Measurements from ENCODE around the gene CELF2.

CELF2 gene

GRCh38 chr10:11197878-11198277 is 180.2 kb downstream of the CELF2 start:
- no peak for DNase-seq (ENCODE audit: low read depth)
- Histone ChIP-seq H3K4me1 (ENCODE audit: control insufficient read depth, insufficient read depth, low read length) (peaks cover 10% of the 10 kb centered on the region), H3K9me3 (ENCODE audit: control insufficient read depth, low read length) (no peaks in the 10 kb centered on the region), H3K27me3 (replicated peaks; ENCODE audit: control insufficient read depth, insufficient read depth, low read length) (no peaks in the 10 kb centered on the region), H3K4me3 (ENCODE audit: low read length) (peak overlapping the region; percentile 59), H3K36me3 (ENCODE audit: control insufficient read depth, insufficient read depth, low read length, severe bottlenecking) (peaks cover 7% of the 10 kb centered on the region), H3K9ac (ENCODE audit: low read length) (peak overlapping the region; percentile 46)

DNA sequence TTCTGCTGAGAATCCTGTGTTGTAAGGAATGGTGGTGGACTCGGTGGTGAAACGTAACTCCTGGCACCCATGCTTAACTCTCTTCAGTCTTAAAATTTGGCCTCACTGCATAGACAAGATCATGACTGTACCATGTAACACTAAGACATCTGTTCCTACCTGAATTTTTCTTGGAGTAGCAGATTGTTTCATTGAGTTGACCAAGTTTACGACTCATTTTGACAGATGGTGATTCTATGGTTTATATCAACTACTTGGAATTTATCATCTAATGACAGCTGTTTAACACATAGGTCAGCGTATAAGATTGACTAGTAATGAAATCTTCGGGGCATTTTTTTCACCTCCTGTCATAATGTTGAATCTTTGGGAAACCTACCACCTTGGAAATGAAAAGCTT is 184.2 kb downstream of the CELF2 start:
- H3K36me3 ChIP-seq (ENCODE audit: control insufficient read depth, insufficient read depth, low read length, severe bottlenecking) = peaks cover 7% of the 10 kb centered on the region
- H3K9ac ChIP-seq (ENCODE audit: low read length) = no peak overlapping the region
- H3K9me3 ChIP-seq (ENCODE audit: control insufficient read depth, low read length) = no peaks in the 10 kb centered on the region
- H3K27me3 ChIP-seq (replicated peaks; ENCODE audit: control insufficient read depth, insufficient read depth, low read length) = no peaks in the 10 kb centered on the region
- no peak for DNase-seq (ENCODE audit: low read depth)
- H3K4me3 ChIP-seq (ENCODE audit: low read length) = no peak overlapping the region
- H3K4me1 ChIP-seq (ENCODE audit: control insufficient read depth, insufficient read depth, low read length) = peaks cover 10% of the 10 kb centered on the region

- Histone ChIP-seq H3K4me1 (ENCODE audit: control insufficient read depth, insufficient read depth, low read length) (no peaks in the 10 kb centered on the region), H3K9ac (ENCODE audit: low read length) (no peak overlapping the region), H3K36me3 (ENCODE audit: control insufficient read depth, insufficient read depth, low read length, severe bottlenecking) (peaks cover 7% of the 10 kb centered on the region), H3K4me3 (ENCODE audit: low read length) (no peak overlapping the region), H3K27me3 (replicated peaks; ENCODE audit: control insufficient read depth, insufficient read depth, low read length) (no peaks in the 10 kb centered on the region), H3K9me3 (ENCODE audit: control insufficient read depth, low read length) (no peaks in the 10 kb centered on the region)
- DNase-seq (ENCODE audit: low read depth) = no peak
Measured at GRCh38 chr10:11204351-11204942, 186.8 kb downstream of the CELF2 start.

DNA sequence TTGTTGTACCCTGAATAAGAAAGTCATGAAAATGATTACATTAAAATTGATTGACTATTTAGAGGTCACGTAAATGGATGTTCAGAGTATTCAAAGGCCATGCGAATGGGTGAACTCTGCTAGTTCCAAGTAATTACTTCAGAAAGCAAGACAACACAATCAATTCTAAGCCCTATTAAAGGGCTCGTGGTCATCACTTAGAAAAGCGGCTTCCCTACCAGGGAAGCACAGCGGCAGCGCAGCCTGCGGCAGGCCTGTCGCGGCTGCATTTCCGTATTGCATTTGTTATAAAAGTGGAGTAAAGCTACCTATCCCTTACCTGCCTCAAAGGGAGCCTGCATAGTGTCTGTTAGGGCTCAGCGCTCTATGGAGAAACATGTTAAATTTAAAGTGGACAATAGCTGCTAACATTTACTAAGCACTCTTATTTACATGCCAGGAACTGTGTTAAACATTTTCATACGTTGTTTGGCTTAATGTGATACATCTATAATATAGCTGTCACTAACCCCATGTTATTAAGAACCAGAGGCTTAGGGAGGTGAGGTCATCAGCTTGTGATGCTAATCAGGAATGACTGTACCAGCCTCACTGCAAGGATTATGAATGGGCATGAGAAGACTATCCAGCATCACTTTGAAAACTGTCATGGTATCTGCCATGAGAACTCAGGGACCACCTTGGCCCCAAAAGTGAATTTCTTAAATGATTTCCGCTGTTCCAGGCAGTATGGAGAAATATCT is 187.5 kb downstream of the CELF2 start:
- peaks cover 7% of the 10 kb centered on the region for H3K36me3 ChIP-seq (ENCODE audit: control insufficient read depth, insufficient read depth, low read length, severe bottlenecking)
- no peak overlapping the region for H3K4me3 ChIP-seq (ENCODE audit: low read length)
- H3K4me1 ChIP-seq (ENCODE audit: control insufficient read depth, insufficient read depth, low read length) = no peaks in the 10 kb centered on the region
- no peak for DNase-seq (ENCODE audit: low read depth)
- H3K9ac ChIP-seq (ENCODE audit: low read length) = no peak overlapping the region
- no peaks in the 10 kb centered on the region for H3K27me3 ChIP-seq (replicated peaks; ENCODE audit: control insufficient read depth, insufficient read depth, low read length)
- no peaks in the 10 kb centered on the region for H3K9me3 ChIP-seq (ENCODE audit: control insufficient read depth, low read length)

GRCh38 chr10:11206676-11207559 is 189.2 kb downstream of the CELF2 start:
- DNase-seq (ENCODE audit: low read depth) = no peak
- H3K9ac ChIP-seq (ENCODE audit: low read length) = no peak overlapping the region
- H3K27me3 ChIP-seq (replicated peaks; ENCODE audit: control insufficient read depth, insufficient read depth, low read length) = no peaks in the 10 kb centered on the region
- no peaks in the 10 kb centered on the region for H3K9me3 ChIP-seq (ENCODE audit: control insufficient read depth, low read length)
- no peak overlapping the region for H3K4me3 ChIP-seq (ENCODE audit: low read length)
- H3K36me3 ChIP-seq (ENCODE audit: control insufficient read depth, insufficient read depth, low read length, severe bottlenecking) = no peaks in the 10 kb centered on the region
- H3K4me1 ChIP-seq (ENCODE audit: control insufficient read depth, insufficient read depth, low read length) = no peaks in the 10 kb centered on the region

DNA sequence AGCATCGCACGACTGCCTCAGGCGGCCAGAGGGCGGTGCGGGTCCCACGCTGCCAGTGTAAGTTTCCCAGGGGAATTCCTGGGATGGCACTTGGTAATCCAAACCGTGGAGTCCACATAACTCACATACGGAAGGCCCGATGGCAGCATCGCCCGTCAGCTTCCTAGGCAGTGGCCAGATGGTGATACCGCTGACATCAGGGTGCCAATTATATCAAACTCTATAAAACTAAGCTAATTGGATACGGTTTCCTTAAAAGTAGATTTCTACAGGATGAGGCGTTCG is 189.8 kb downstream of the CELF2 start:
- no peaks in the 10 kb centered on the region for H3K4me1 ChIP-seq (ENCODE audit: control insufficient read depth, insufficient read depth, low read length)
- DNase-seq (ENCODE audit: low read depth) = no peak
- no peaks in the 10 kb centered on the region for H3K9me3 ChIP-seq (ENCODE audit: control insufficient read depth, low read length)
- H3K27me3 ChIP-seq (replicated peaks; ENCODE audit: control insufficient read depth, insufficient read depth, low read length) = no peaks in the 10 kb centered on the region
- no peak overlapping the region for H3K4me3 ChIP-seq (ENCODE audit: low read length)
- no peak overlapping the region for H3K9ac ChIP-seq (ENCODE audit: low read length)
- no peaks in the 10 kb centered on the region for H3K36me3 ChIP-seq (ENCODE audit: control insufficient read depth, insufficient read depth, low read length, severe bottlenecking)

- no peak overlapping the region for H3K4me3 ChIP-seq (ENCODE audit: low read length)
- no peak overlapping the region for H3K9ac ChIP-seq (ENCODE audit: low read length)
- no peaks in the 10 kb centered on the region for H3K4me1 ChIP-seq (ENCODE audit: control insufficient read depth, insufficient read depth, low read length)
- no peaks in the 10 kb centered on the region for H3K27me3 ChIP-seq (replicated peaks; ENCODE audit: control insufficient read depth, insufficient read depth, low read length)
- H3K9me3 ChIP-seq (ENCODE audit: control insufficient read depth, low read length) = no peaks in the 10 kb centered on the region
- DNase-seq (ENCODE audit: low read depth) = no peak
- H3K36me3 ChIP-seq (ENCODE audit: control insufficient read depth, insufficient read depth, low read length, severe bottlenecking) = no peaks in the 10 kb centered on the region
Measured at GRCh38 chr10:11208243-11208642, 190.6 kb downstream of the CELF2 start.

- no peaks in the 10 kb centered on the region for H3K4me1 ChIP-seq (ENCODE audit: control insufficient read depth, insufficient read depth, low read length)
- H3K27me3 ChIP-seq (replicated peaks; ENCODE audit: control insufficient read depth, insufficient read depth, low read length) = no peaks in the 10 kb centered on the region
- H3K9me3 ChIP-seq (ENCODE audit: control insufficient read depth, low read length) = no peaks in the 10 kb centered on the region
- H3K4me3 ChIP-seq (ENCODE audit: low read length) = no peak overlapping the region
- no peaks in the 10 kb centered on the region for H3K36me3 ChIP-seq (ENCODE audit: control insufficient read depth, insufficient read depth, low read length, severe bottlenecking)
- DNase-seq (ENCODE audit: low read depth) = no peak
- H3K9ac ChIP-seq (ENCODE audit: low read length) = no peak overlapping the region
Measured at GRCh38 chr10:11208908-11209829, 191.5 kb downstream of the CELF2 start.

DNA sequence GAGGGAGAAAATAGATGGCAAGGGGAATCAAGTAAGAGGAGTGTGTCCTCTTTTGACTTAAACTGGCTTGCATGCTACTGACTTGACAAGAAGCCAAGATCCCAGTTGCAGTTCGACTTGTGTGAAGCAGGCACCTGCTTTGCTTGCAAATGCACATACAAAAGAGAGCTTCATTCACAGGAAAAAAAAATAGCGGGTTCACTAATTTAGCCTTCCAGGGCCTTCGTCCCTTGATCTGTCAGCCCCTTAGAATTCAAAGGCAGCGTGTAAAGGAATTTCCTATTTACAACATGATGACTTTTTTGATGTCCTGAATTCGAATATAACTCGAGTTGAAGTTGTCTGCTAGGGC is 192.1 kb downstream of the CELF2 start:
- Histone ChIP-seq H3K4me3 (ENCODE audit: low read length) (no peak overlapping the region), H3K4me1 (ENCODE audit: control insufficient read depth, insufficient read depth, low read length) (no peaks in the 10 kb centered on the region), H3K9ac (ENCODE audit: low read length) (no peak overlapping the region), H3K36me3 (ENCODE audit: control insufficient read depth, insufficient read depth, low read length, severe bottlenecking) (no peaks in the 10 kb centered on the region), H3K9me3 (ENCODE audit: control insufficient read depth, low read length) (no peaks in the 10 kb centered on the region), H3K27me3 (replicated peaks; ENCODE audit: control insufficient read depth, insufficient read depth, low read length) (no peaks in the 10 kb centered on the region)
- no peak for DNase-seq (ENCODE audit: low read depth)

DNA sequence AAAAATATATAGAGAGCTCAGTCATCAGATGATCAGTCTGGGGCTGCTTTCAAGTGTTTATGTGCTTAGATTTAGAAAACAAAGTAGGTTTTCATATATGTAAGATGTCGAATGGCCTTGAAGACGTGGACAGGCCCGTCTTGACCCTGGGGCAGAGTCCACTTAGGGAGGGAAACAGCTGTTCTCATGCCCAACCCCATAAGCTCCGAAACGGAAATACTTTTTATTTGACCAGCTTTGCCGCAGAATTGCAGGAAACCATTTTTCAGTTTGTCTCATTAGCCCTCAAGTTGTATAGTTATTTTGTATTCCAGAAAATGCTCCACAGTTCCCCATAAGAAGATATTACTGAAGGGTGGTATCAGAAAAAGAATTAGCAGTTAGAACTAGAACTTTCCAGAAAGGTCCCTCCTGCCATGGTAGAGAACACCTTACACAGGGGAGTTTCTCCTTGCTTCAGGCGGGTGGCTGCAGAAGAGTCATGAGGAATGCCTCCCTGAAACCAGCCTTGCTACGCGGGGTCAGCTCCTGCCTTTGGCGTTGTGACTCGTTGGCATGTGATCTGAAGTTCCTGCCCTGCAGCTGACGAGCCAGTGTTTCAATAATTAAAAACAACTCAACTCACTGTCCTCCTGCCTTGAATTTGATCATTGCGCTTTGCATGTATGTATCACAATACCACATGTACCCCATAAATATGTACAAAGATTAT is 192.7 kb downstream of the CELF2 start:
- Histone ChIP-seq H3K9ac (ENCODE audit: low read length) (no peak overlapping the region), H3K9me3 (ENCODE audit: control insufficient read depth, low read length) (no peaks in the 10 kb centered on the region), H3K36me3 (ENCODE audit: control insufficient read depth, insufficient read depth, low read length, severe bottlenecking) (no peaks in the 10 kb centered on the region), H3K27me3 (replicated peaks; ENCODE audit: control insufficient read depth, insufficient read depth, low read length) (no peaks in the 10 kb centered on the region), H3K4me3 (ENCODE audit: low read length) (no peak overlapping the region), H3K4me1 (ENCODE audit: control insufficient read depth, insufficient read depth, low read length) (no peaks in the 10 kb centered on the region)
- DNase-seq (ENCODE audit: low read depth) = no peak

Data from adipocyte (in vitro differentiated cells).